Measurements from ENCODE around the gene SND1.

- TF ChIP-seq POLR2A (IDR thresholded peaks at IDR 0.05): no peak
- TF ChIP-seq CTCF (IDR thresholded peaks at IDR 0.05): no peak
These were observed 283.9 kb downstream of the SND1 start for GRCh38 chr7:127935847-127936376.

All from esophagus squamous epithelium (tissue), 4 donors.